Rectal smooth muscle tissue (tissue), 1 donor: ENCODE results near the gene MEF2A.
"Not testable (repeated sequence)": the region's sequence is repeated elsewhere in the genome, so short reads cannot be mapped to it uniquely, and the experiment has no call there.

Source experiments
- H3K27ac ChIP-seq: one replicate; pipeline ENCODE4 v1.7.0; 2013; ENCODE audit warnings: low read depth, low read length, inconsistent platforms
- H3K27me3 ChIP-seq: one replicate; pipeline ENCODE4 v1.7.0; 2013; ENCODE audit warnings: low read length; ENCODE audit not compliant: control insufficient read depth, insufficient read depth
- H3K36me3 ChIP-seq: one replicate; pipeline ENCODE4 v1.7.0; 2013; ENCODE audit warnings: low read length; ENCODE audit not compliant: control insufficient read depth, insufficient read depth
- H3K4me1 ChIP-seq: one replicate; pipeline ENCODE4 v1.7.0; 2013; ENCODE audit warnings: low read length; ENCODE audit not compliant: control insufficient read depth, insufficient read depth
- H3K4me3 ChIP-seq: one replicate; pipeline ENCODE4 v1.7.0; 2013; ENCODE audit warnings: low read length
- H3K9ac ChIP-seq: one replicate; pipeline ENCODE4 v1.7.0; 2013; ENCODE audit warnings: low read length

Gene MEF2A

GRCh38 chr15:99635794-99636193, 70.0 kb downstream of the MEF2A start:
- Histone ChIP-seq H3K4me3 (no peak overlapping the region), H3K27me3 (no peaks in the 10 kb centered on the region), H3K4me1 (peaks cover 2% of the 10 kb centered on the region), H3K9ac (no peak overlapping the region), H3K36me3 (no peaks in the 10 kb centered on the region), H3K27ac (no peak overlapping the region)

- H3K9ac ChIP-seq, result no peak overlapping the region
- H3K36me3 ChIP-seq, result no peaks in the 10 kb centered on the region
- H3K27me3 ChIP-seq, result no peaks in the 10 kb centered on the region
- no peak overlapping the region for H3K27ac ChIP-seq
- H3K4me3 ChIP-seq, result no peak overlapping the region
- H3K4me1 ChIP-seq, result no peaks in the 10 kb centered on the region
Measured at GRCh38 chr15:99644913-99645542, 79.2 kb downstream of the MEF2A start.

- Histone ChIP-seq H3K27ac (no peak overlapping the region), H3K9ac (no peak overlapping the region), H3K4me1 (no peaks in the 10 kb centered on the region), H3K36me3 (no peaks in the 10 kb centered on the region), H3K27me3 (no peaks in the 10 kb centered on the region), H3K4me3 (no peak overlapping the region)
Measured at GRCh38 chr15:99645543-99645935, 79.8 kb downstream of the MEF2A start.

GRCh38 chr15:99645951-99646350, 80.2 kb downstream of the MEF2A start:
- Histone ChIP-seq H3K4me3 (no peak overlapping the region), H3K27me3 (no peaks in the 10 kb centered on the region), H3K9ac (no peak overlapping the region), H3K4me1 (no peaks in the 10 kb centered on the region), H3K36me3 (no peaks in the 10 kb centered on the region), H3K27ac (no peak overlapping the region)

GRCh38 chr15:99651023-99651807, 85.4 kb downstream of the MEF2A start:
- Histone ChIP-seq H3K27ac (no peak overlapping the region), H3K36me3 (no peaks in the 10 kb centered on the region), H3K4me3 (no peak overlapping the region), H3K9ac (no peak overlapping the region), H3K27me3 (no peaks in the 10 kb centered on the region), H3K4me1 (no peaks in the 10 kb centered on the region)

- Histone ChIP-seq H3K9ac (no peak overlapping the region), H3K27ac (no peak overlapping the region), H3K27me3 (no peaks in the 10 kb centered on the region), H3K36me3 (no peaks in the 10 kb centered on the region), H3K4me1 (no peaks in the 10 kb centered on the region), H3K4me3 (no peak overlapping the region)
Measured at GRCh38 chr15:99656205-99656604, 90.4 kb downstream of the MEF2A start.

GRCh38 chr15:99657996-99658395, 92.2 kb downstream of the MEF2A start:
- Histone ChIP-seq H3K36me3 (no peaks in the 10 kb centered on the region), H3K4me3 (no peak overlapping the region), H3K9ac (no peak overlapping the region), H3K27me3 (no peaks in the 10 kb centered on the region), H3K27ac (no peak overlapping the region), H3K4me1 (no peaks in the 10 kb centered on the region)

- Histone ChIP-seq H3K27ac (no peak overlapping the region), H3K36me3 (no peaks in the 10 kb centered on the region), H3K4me1 (no peaks in the 10 kb centered on the region), H3K4me3 (no peak overlapping the region), H3K9ac (no peak overlapping the region), H3K27me3 (no peaks in the 10 kb centered on the region)
Measured at GRCh38 chr15:99662903-99663302, 97.1 kb downstream of the MEF2A start.

GRCh38 chr15:99666073-99666472, 100.3 kb downstream of the MEF2A start:
- H3K4me1 ChIP-seq, H3K36me3 ChIP-seq, H3K27me3 ChIP-seq, H3K9ac ChIP-seq, H3K4me3 ChIP-seq, H3K27ac ChIP-seq: not testable (repeated sequence)

- Histone ChIP-seq H3K9ac (no peak overlapping the region), H3K4me1 (peaks cover 3% of the 10 kb centered on the region), H3K27me3 (no peaks in the 10 kb centered on the region), H3K4me3 (no peak overlapping the region), H3K27ac (peak overlapping the region; percentile 77), H3K36me3 (no peaks in the 10 kb centered on the region)
Measured at GRCh38 chr15:99668533-99669182, 102.9 kb downstream of the MEF2A start.

- H3K9ac ChIP-seq, result no peak overlapping the region
Measured at GRCh38 chr15:99669250-99669649, 103.5 kb downstream of the MEF2A start.

GRCh38 chr15:99671926-99672635, 106.3 kb downstream of the MEF2A start:
- no peaks in the 10 kb centered on the region for H3K27me3 ChIP-seq
- H3K27ac ChIP-seq, result no peak overlapping the region
- no peak overlapping the region for H3K9ac ChIP-seq
- H3K4me1 ChIP-seq, result peaks cover 3% of the 10 kb centered on the region
- no peak overlapping the region for H3K4me3 ChIP-seq
- no peaks in the 10 kb centered on the region for H3K36me3 ChIP-seq

More at GRCh38 chr15:99669250-99669649, 103.5 kb downstream of the MEF2A start:
- Histone ChIP-seq H3K36me3 (no peaks in the 10 kb centered on the region), H3K4me3 (no peak overlapping the region), H3K4me1 (peaks cover 3% of the 10 kb centered on the region), H3K27me3 (no peaks in the 10 kb centered on the region), H3K27ac (peak overlapping the region; percentile 77)
